Stomach (tissue), 9 donors: ENCODE measurements around the gene THAP3. TPM values are rescaled to one million over a fixed set of nuclear protein-coding genes. Genes with fewer than 3 reads are reported as not detected.
A peak's percentile ranks its signal among the peaks of the same experiment; 100 is the strongest.
"Not testable (repeated sequence)": the region's sequence is repeated elsewhere in the genome, so short reads cannot be mapped to it uniquely, and the experiment has no call there.

ENCODE experiments used
- DNase-seq, 2 donors: peaks; one replicate each; pipeline versions ENCODE4 v3.0.0 to v3.0.0-alpha.2; 2013 to 2019
- H3K27ac ChIP-seq, 5 donors: fragments of 200-600 bp in 4 of 5; sonication (generic) in 4 of 5; one replicate each; pipeline ENCODE4 v1.5.1; 2013 to 2019; ENCODE audit warnings: mild to moderate bottlenecking in 1 of 5, moderate library complexity in 1 of 5
- H3K27me3 ChIP-seq, 3 donors: fragments of 200-600 bp; sonication (generic); one replicate each; pipeline ENCODE4 v1.5.1; 2017 to 2019; ENCODE audit warnings: mixed run types in 1 of 3
- H3K36me3 ChIP-seq, 4 donors: fragments of 200-600 bp; sonication (generic); 1 replicate in 3 of 4; 2 replicates in 1 of 4; pipeline ENCODE4 v1.5.1; 2016 to 2019
- H3K4me1 ChIP-seq, 4 donors: fragments of 200-600 bp; sonication (generic); one replicate each; pipeline ENCODE4 v1.5.1; 2016 to 2019
- H3K4me3 ChIP-seq, 4 donors: fragments of 200-600 bp; sonication (generic) in 3 of 4; one replicate each; pipeline ENCODE4 v1.5.1; 2016 to 2019; ENCODE audit warnings: mild to moderate bottlenecking in 1 of 4
- H3K9me3 ChIP-seq, 4 donors: fragments of 200-600 bp; sonication (generic); one replicate each; pipeline ENCODE4 v1.5.1; 2016 to 2019
- EP300 ChIP-seq: sonication (generic); formaldehyde crosslinking; IDR thresholded peaks from one replicate; pipeline ENCODE4 v1.6.1; 2017; ENCODE audit warnings: antibody characterized with exemption
- POLR2A ChIP-seq, 4 donors: fragments of 450-650 bp; IDR thresholded peaks; one replicate each; pipeline ENCODE4 v1.6.1; 2016; ENCODE audit warnings: antibody characterized with exemption in 4 of 4, control low read depth in 2 of 4, mild to moderate bottlenecking in 1 of 4, moderate library complexity in 1 of 4
- POLR2AphosphoS5 ChIP-seq, 3 donors: sonication (generic); formaldehyde crosslinking; IDR thresholded peaks; one replicate each; pipeline ENCODE4 v1.6.1; 2016; ENCODE audit warnings: antibody characterized with exemption in 3 of 3
- WGBS, 5 donors: extraction: QIAGEN DNeasy Blood & Tissue Kit in 3 of 5; methylation state at CpG; one replicate each; pipeline versions ENCODE4 v1.1.5 to v1.1.7; 2013 to 2018; 5-methylcytosine and 5-hydroxymethylcytosine counted together
- intact Hi-C: fragments of 100-400 bp; cut with DNase I; formaldehyde crosslinking; loops from one replicate; pipeline ENCODE4 v1.15.1; 2023; ENCODE audit warnings: low total_unique reads
- polyA plus RNA-seq, 3 donors: library from polyadenylated mRNA; stranded (reverse); fragments of 200-250 nt; gene quantifications; one replicate each; pipeline ENCODE4 v1.2.3, GENCODE V29; 2013
- total RNA-seq, 5 donors: library from RNA; depleted of rRNA; stranded (reverse); fragments of >200 nt; gene quantifications; one replicate each; pipeline versions ENCODE4 v1.1.0 to v1.2.3, GENCODE V29; 2014 to 2016
- TF ChIP-seq, protein P1 (sequence below), 7 experiments: fragments of 450-650 bp in 4 of 7; fragments of 200-600 bp in 3 of 7; sonication (generic) in 3 of 7; IDR thresholded peaks; one replicate each; pipeline ENCODE4 v1.5.1; 2016 to 2019; ENCODE audit warnings: antibody characterized with exemption in 7 of 7, control low read depth in 2 of 7, mild to moderate bottlenecking in 1 of 7
- donor health status: healthy with polysubstance abuse.
- donor health status: Bipolar disorder and iron deficiency.
- donor health status: healthy.

Gene THAP3
- total and polyA plus RNA-seq, 8 donors, result 5.8 to 116 (median 17.3) TPM

DNA sequence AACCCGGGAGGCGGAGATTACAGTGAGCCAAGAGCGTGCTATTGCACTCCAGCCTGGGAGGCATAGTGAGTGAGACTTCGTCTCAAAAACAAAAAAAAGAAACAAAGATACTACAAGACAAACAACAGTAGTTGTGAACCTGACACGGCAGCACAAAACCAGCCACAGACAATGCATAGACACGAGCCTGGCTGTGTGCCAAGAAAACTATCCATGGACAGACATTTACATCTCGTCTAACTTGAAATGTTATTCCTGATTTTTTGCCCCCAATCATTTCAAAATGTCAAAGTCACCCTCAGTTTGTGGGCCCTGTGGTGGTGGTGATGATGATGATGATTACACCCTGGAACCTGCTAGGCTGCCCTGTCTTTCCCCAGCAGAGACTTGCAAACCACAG is 28.3 kb upstream of the THAP3 start:
- intact Hi-C loops, result no loop called here
- Histone ChIP-seq H3K36me3 (peaks cover 74 to 84% (median 79%) of the 10 kb centered on the region in 4 donors), H3K4me3 (peak overlapping the region in 3 of 4 donors; percentile 13 to 98 (median 84)), H3K9me3 (no peaks in the 10 kb centered on the region), H3K27me3 (no peaks in the 10 kb centered on the region), H3K4me1 (peaks cover 64 to 90% (median 77%) of the 10 kb centered on the region in 4 donors), H3K27ac (peak overlapping the region in 1 of 5 donors; percentile 35)
- TF ChIP-seq EP300, result no peak
- TF ChIP-seq, protein P1, sequence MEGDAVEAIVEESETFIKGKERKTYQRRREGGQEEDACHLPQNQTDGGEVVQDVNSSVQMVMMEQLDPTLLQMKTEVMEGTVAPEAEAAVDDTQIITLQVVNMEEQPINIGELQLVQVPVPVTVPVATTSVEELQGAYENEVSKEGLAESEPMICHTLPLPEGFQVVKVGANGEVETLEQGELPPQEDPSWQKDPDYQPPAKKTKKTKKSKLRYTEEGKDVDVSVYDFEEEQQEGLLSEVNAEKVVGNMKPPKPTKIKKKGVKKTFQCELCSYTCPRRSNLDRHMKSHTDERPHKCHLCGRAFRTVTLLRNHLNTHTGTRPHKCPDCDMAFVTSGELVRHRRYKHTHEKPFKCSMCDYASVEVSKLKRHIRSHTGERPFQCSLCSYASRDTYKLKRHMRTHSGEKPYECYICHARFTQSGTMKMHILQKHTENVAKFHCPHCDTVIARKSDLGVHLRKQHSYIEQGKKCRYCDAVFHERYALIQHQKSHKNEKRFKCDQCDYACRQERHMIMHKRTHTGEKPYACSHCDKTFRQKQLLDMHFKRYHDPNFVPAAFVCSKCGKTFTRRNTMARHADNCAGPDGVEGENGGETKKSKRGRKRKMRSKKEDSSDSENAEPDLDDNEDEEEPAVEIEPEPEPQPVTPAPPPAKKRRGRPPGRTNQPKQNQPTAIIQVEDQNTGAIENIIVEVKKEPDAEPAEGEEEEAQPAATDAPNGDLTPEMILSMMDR (IDR thresholded peaks at IDR 0.05), result no peak
- no peak for TF ChIP-seq POLR2AphosphoS5 (IDR thresholded peaks at IDR 0.05)
- no peak for TF ChIP-seq POLR2A (IDR thresholded peaks at IDR 0.05)
- DNase-seq, result no peak
- WGBS, 5 donors, result 50 to 68% (median 51%) methylated on average over 7 of the region's 7 CpGs

DNA sequence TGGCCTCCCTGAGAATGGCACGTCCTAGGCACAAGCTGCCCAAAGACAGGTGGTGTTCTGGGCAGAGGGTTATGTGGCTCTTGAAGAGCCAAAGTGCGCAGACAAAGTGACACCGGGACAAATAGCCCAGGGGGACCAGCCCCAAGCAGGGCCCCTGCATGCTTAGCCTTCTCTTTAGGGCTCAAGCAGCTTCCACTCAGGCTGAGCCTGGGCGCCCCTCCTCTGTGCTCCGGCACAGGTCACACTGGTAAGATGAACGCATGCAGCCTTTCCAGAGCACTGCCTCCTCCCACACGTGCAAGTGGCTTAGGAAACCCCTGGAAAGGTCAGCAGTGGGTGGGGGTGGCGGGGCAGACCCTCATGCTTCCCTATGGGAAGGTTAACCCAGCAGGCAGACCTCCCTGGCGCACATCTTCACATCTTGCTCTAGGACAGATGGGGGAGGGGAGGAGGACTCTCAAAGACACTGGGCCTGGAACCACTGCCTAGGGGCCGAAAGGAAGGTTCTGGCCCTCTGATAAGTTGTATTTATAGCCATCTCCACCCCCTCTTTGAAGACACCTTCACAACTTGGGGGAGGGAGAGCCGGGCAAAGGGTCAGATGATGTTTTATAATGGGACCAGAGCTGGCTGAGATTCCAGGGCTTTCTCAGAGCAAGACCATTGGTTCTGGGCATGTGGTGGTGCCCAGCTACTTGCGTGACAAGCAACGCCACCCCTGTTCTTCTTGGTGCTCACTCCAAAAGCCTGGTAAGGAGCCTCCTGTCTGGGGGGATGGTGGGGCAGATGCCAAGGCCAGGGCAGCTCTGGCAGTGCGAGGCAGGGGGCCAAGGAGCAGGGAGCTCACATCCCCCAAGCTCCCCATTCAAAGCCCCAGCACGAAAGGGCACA is 27.5 kb upstream of the THAP3 start:
- peak overlapping the region in 3 of 4 donors; percentile 13 to 98 (median 84) for H3K4me3 ChIP-seq
- intact Hi-C loops, result no loop called here
- peaks cover 70 to 76% (median 71%) of the 10 kb centered on the region in 4 donors for H3K36me3 ChIP-seq
- no peak for TF ChIP-seq POLR2AphosphoS5 (IDR thresholded peaks at IDR 0.05)
- TF ChIP-seq EP300, result no peak
- TF ChIP-seq, protein P1 (IDR thresholded peaks at IDR 0.05), result no peak
- no peak for TF ChIP-seq POLR2A (IDR thresholded peaks at IDR 0.05)
- 66 to 83% (median 79%) methylated on average over 11 to 15 of the region's 15 CpGs for WGBS, 5 donors
- peak overlapping the region in 2 of 5 donors; percentile 23 to 35 for H3K27ac ChIP-seq
- DNase-seq, result no peak
- H3K9me3 ChIP-seq, result no peaks in the 10 kb centered on the region
- peaks cover 56 to 82% (median 74%) of the 10 kb centered on the region in 4 donors for H3K4me1 ChIP-seq
- no peaks in the 10 kb centered on the region for H3K27me3 ChIP-seq

DNA sequence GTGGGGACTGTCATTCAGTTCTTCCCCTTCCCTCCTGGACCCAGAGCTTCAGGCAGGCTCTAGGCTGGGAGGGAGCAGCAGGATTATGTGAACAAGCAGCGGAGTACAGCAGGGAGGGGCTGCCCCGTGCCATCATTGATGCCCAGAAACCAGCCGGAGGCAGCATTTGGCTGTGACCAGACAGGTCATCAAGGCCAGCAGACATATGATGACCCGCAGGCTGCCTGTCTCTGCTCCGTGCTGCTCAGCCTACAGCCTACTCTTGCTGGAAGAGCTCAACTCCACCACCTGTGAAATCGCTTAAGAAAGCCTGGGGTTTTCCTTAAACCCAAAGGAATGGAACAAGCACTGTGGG is 26.9 kb upstream of the THAP3 start:
- TF ChIP-seq EP300, result no peak
- TF ChIP-seq POLR2AphosphoS5 (IDR thresholded peaks at IDR 0.05), result no peak
- TF ChIP-seq, protein P1 (IDR thresholded peaks at IDR 0.05), result no peak
- no peak for TF ChIP-seq POLR2A (IDR thresholded peaks at IDR 0.05)

DNA sequence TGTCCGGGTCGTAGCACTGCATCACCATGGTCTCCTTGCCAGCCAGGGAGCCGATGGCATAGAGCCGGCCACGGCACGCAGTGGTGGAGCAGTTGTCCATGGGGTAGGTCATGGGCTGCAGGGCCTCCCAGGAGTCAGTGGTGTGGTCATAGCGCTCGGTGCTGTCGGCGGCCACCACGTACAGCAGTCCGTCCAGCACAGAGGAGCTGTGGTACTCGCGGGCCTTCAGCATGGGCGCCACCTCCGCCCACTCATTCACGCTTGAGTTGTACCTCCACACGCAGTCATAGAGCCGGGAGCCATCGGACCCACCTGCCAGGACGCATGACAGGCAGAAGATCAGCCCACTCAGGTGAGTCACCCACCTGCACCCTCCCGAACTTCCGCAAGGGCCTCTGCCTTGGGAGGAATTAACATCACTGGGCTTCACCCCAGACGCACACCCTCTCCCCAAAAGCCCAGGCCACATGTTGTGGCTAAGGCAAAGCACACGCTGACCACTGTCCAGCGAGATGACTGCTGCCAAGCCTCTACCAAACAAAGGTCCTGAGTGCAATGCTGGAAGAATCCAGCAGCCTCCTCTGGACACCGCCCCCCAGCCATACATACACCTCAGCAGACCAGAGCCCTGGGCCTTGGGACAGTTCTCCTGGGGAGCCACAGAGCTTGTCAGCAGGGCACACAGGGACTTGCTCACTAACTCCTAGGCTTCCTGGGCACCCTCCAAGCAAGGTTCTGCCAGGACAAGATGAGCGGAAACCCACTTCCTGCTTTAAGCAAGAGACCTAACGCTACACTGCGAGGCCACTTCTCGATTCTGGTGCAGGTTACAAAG is 25.3 kb upstream of the THAP3 start:
- 47 to 66% (median 64%) methylated on average over 15 to 31 of the region's 31 CpGs for WGBS, 5 donors
- intact Hi-C loops, result no loop called here
- Histone ChIP-seq H3K4me1 (peaks cover 66 to 81% (median 75%) of the 10 kb centered on the region in 4 donors), H3K9me3 (no peaks in the 10 kb centered on the region), H3K27me3 (no peaks in the 10 kb centered on the region), H3K4me3 (peak overlapping the region; percentile 77 to 98 (median 83)), H3K27ac (peak overlapping the region in 4 of 5 donors; percentile 98 to 100 (median 100)), H3K36me3 (peaks cover 48 to 54% (median 49%) of the 10 kb centered on the region in 4 donors)
- no peak for TF ChIP-seq POLR2A (IDR thresholded peaks at IDR 0.05)
- TF ChIP-seq, protein P1 (IDR thresholded peaks at IDR 0.05), result no peak
- TF ChIP-seq EP300, result no peak
- TF ChIP-seq POLR2AphosphoS5 (IDR thresholded peaks at IDR 0.05), result no peak
- peak in 1 of 2 donors; percentile 47 for DNase-seq

More for the DNA sequence above, 26.9 kb upstream of the THAP3 start:
- DNase-seq, result no peak
- peaks cover 55 to 76% (median 73%) of the 10 kb centered on the region in 4 donors for H3K4me1 ChIP-seq
- 82 to 91% (median 88%) methylated on average over 4 to 6 of the region's 6 CpGs for WGBS, 5 donors
- no peaks in the 10 kb centered on the region for H3K9me3 ChIP-seq
- peak overlapping the region in 2 of 5 donors; percentile 23 to 35 for H3K27ac ChIP-seq
- H3K27me3 ChIP-seq, result no peaks in the 10 kb centered on the region
- intact Hi-C loops, result no loop called here
- H3K36me3 ChIP-seq, result peaks cover 64 to 70% (median 65%) of the 10 kb centered on the region in 4 donors
- peak overlapping the region in 2 of 4 donors; percentile 84 to 98 for H3K4me3 ChIP-seq

DNA sequence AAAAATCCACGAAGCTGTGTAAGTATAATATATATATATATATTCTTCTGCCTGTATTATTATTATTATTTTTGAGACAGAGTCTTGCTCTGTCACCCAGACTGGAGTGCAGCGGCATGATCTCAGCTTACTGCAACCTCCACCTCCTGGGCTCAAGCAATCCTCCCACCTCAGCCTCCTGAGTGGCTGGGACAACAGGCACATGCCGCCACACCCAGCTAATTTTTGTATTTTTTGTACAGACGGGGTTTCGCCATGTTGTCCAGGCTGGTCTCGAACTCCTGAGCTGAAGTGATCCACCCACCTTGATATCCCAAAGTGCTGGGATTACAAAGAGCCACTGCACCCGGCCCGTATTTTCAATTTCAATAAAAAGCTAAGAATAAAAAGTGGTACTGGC is 24.7 kb upstream of the THAP3 start:
- peak overlapping the region in 4 of 5 donors; percentile 98 to 100 (median 100) for H3K27ac ChIP-seq
- DNase-seq, intact Hi-C loops, H3K27me3 ChIP-seq, H3K9me3 ChIP-seq: not testable (repeated sequence)
- peaks cover 72 to 84% (median 76%) of the 10 kb centered on the region in 4 donors for H3K4me1 ChIP-seq
- H3K4me3 ChIP-seq, result peak overlapping the region; percentile 77 to 98 (median 83)
- WGBS, 5 donors, result 22 to 47% (median 40%) methylated on average over 8 of the region's 8 CpGs
- H3K36me3 ChIP-seq, result peaks cover 41 to 48% (median 42%) of the 10 kb centered on the region in 4 donors
